ENCODE results near the gene TAL1. TPM values are rescaled to one million over a fixed set of nuclear protein-coding genes. Genes with fewer than 3 reads are reported as not detected.

TAL1 gene
- total and polyA plus RNA-seq, 2 of the 8 experiments (the other 6 are each of a cell fraction or from before 2014, with no cell fraction given) = 0.09 to 0.15 TPM

GRCh38 chr1:47179017-47179987 lies 52.7 kb downstream of the TAL1 start (continued):
- TF ChIP-seq EZH2 (IDR thresholded peaks at IDR 0.05; ENCODE audit: low read depth, low read length, severe bottlenecking) = no peak
- no peak for TF ChIP-seq RNF2 (IDR thresholded peaks at IDR 0.05; ENCODE audit: borderline replicate concordance, low read depth, low read length, missing control alignments, poor library complexity, severe bottlenecking)
- TF ChIP-seq RXRA (IDR thresholded peaks at IDR 0.05; ENCODE audit: insufficient read depth, low read depth, low read length) = no peak
- peak in 1 of 2 experiments; percentile 32; a peak in 1 of 3 replicates for TF ChIP-seq POLR2A (IDR thresholded peaks at IDR 0.05; ENCODE audit: control extremely low read depth in 1 of 2, low read depth in 2 of 2, low read length in 2 of 2)
- peak; percentile 87 for TF ChIP-seq ATF3 (IDR thresholded peaks at IDR 0.05; ENCODE audit: insufficient read depth, low read depth, low read length)
- TF ChIP-seq FOSL1 (IDR thresholded peaks at IDR 0.05; ENCODE audit: insufficient read depth, low read depth, low read length) = no peak
- TF ChIP-seq CHD7 (IDR thresholded peaks at IDR 0.05; ENCODE audit: insufficient replicate concordance, low read length) = no peak
- TF ChIP-seq SRF (IDR thresholded peaks at IDR 0.05; ENCODE audit: low read depth, low read length) = peak; percentile 78

Data from H1 (cell line).